Mesenchymal stem cell (in vitro differentiated cells and primary cell): ENCODE measurements around the gene MVP.
"Not testable (repeated sequence)": the region's sequence is repeated elsewhere in the genome, so short reads cannot be mapped to it uniquely, and the experiment has no call there.

Experiments used
- DNase-seq: peaks from one replicate; pipeline ENCODE4 v3.0.0-alpha.2; 2013
- H2AFZ ChIP-seq: one replicate; pipeline ENCODE4 v1.6.1; 2013; ENCODE audit warnings: low read depth, mild to moderate bottlenecking, control low read depth, inconsistent platforms, low read length, moderate library complexity
- H2AK5ac ChIP-seq: 2 replicates; pipeline ENCODE4 v1.6.1; 2013; ENCODE audit warnings: low read length, moderate library complexity, mild to moderate bottlenecking, inconsistent platforms; ENCODE audit not compliant: severe bottlenecking
- H2BK120ac ChIP-seq: one replicate; pipeline ENCODE4 v1.6.1; 2013; ENCODE audit warnings: low read depth, mild to moderate bottlenecking, inconsistent platforms, low read length, moderate library complexity
- H2BK12ac ChIP-seq, 2 experiments: one replicate each; pipeline ENCODE4 v1.6.1; 2013; ENCODE audit warnings: inconsistent platforms in 2 of 2, low read length in 2 of 2, mild to moderate bottlenecking in 2 of 2, moderate library complexity in 2 of 2, control low read depth in 1 of 2
- H2BK15ac ChIP-seq: one replicate; pipeline ENCODE4 v1.6.1; 2013; ENCODE audit warnings: mild to moderate bottlenecking, low read depth, inconsistent platforms; ENCODE audit not compliant: poor library complexity, severe bottlenecking
- H2BK5ac ChIP-seq: 2 replicates; pipeline ENCODE4 v1.6.1; 2013; ENCODE audit warnings: low read depth, mild to moderate bottlenecking, low read length, control low read depth, inconsistent platforms; ENCODE audit not compliant: poor library complexity, severe bottlenecking
- H3K14ac ChIP-seq, 2 experiments: one replicate each; pipeline ENCODE4 v1.6.1; 2013; ENCODE audit warnings: inconsistent platforms in 2 of 2, low read length in 2 of 2, control low read depth in 1 of 2, mild to moderate bottlenecking in 1 of 2, moderate library complexity in 1 of 2
- H3K18ac ChIP-seq, 2 experiments: one replicate each; pipeline ENCODE4 v1.6.1; 2013; ENCODE audit warnings: inconsistent platforms in 2 of 2, low read length in 2 of 2, control low read depth in 1 of 2, low read depth in 1 of 2, mild to moderate bottlenecking in 1 of 2
- H3K23ac ChIP-seq, 2 experiments: one replicate each; pipeline ENCODE4 v1.6.1; 2013; ENCODE audit warnings: inconsistent platforms in 2 of 2, low read length in 2 of 2, mild to moderate bottlenecking in 2 of 2, moderate library complexity in 2 of 2, control low read depth in 1 of 2
- H3K27ac ChIP-seq: 2 replicates; pipeline ENCODE4 v1.5.1; 2013; ENCODE audit warnings: mild to moderate bottlenecking, moderate library complexity, low read length, control low read depth, inconsistent platforms; ENCODE audit not compliant: poor library complexity, severe bottlenecking
- H3K27me3 ChIP-seq, 2 experiments: 2 replicates each; pipeline versions ENCODE4 v1.6.1 to v1.7.0; 2013; ENCODE audit warnings: low read length in 2 of 2, mild to moderate bottlenecking in 2 of 2, moderate library complexity in 2 of 2, control low read depth in 1 of 2, inconsistent platforms in 1 of 2; ENCODE audit not compliant: control insufficient read depth in 1 of 2, insufficient read depth in 1 of 2
- H3K36me3 ChIP-seq, 2 experiments: 2 replicates each; pipeline versions ENCODE4 v1.6.1 to v1.7.0; 2013; ENCODE audit warnings: low read length in 2 of 2, control low read depth in 1 of 2, inconsistent platforms in 1 of 2, low read depth in 1 of 2, mild to moderate bottlenecking in 1 of 2; ENCODE audit not compliant: insufficient read depth in 2 of 2, control insufficient read depth in 1 of 2
- H3K4ac ChIP-seq, 2 experiments: one replicate each; pipeline ENCODE4 v1.6.1; 2013; ENCODE audit warnings: inconsistent platforms in 2 of 2, low read length in 2 of 2, mild to moderate bottlenecking in 2 of 2, moderate library complexity in 2 of 2, control low read depth in 1 of 2, low read depth in 1 of 2
- H3K4me1 ChIP-seq: 2 replicates; pipeline ENCODE4 v1.6.1; 2013; ENCODE audit warnings: low read depth, low read length, control low read depth; ENCODE audit not compliant: control insufficient read depth, insufficient read depth
- H3K4me2 ChIP-seq: 2 replicates; pipeline ENCODE4 v1.6.1; 2013; ENCODE audit warnings: low read length, mild to moderate bottlenecking, inconsistent platforms; ENCODE audit not compliant: poor library complexity, severe bottlenecking
- H3K4me3 ChIP-seq, 2 experiments: 2 replicates each; pipeline versions ENCODE4 v1.5.1 to v1.7.0; 2013; ENCODE audit warnings: low read length in 2 of 2, mild to moderate bottlenecking in 2 of 2, control low read depth in 1 of 2, low read depth in 1 of 2; ENCODE audit not compliant: insufficient read depth in 1 of 2
- H3K79me1 ChIP-seq: replicated peaks from 2 replicates; pipeline ENCODE4 v1.6.1; 2013; ENCODE audit warnings: mild to moderate bottlenecking, control low read depth, low read length, inconsistent platforms; ENCODE audit not compliant: poor library complexity, severe bottlenecking
- H3K9ac ChIP-seq: 2 replicates; pipeline ENCODE4 v1.7.0; 2013; ENCODE audit warnings: mild to moderate bottlenecking, low read length, moderate library complexity
- H3K9me3 ChIP-seq: 2 replicates; pipeline ENCODE4 v1.7.0; 2013; ENCODE audit warnings: mild to moderate bottlenecking, low read length; ENCODE audit not compliant: control insufficient read depth
- H4K8ac ChIP-seq: one replicate; pipeline ENCODE4 v1.6.1; 2013; ENCODE audit warnings: inconsistent platforms, mild to moderate bottlenecking, low read length, moderate library complexity
- H4K91ac ChIP-seq: one replicate; pipeline ENCODE4 v1.6.1; 2013; ENCODE audit warnings: mild to moderate bottlenecking, low read length, inconsistent platforms
- WGBS: methylation state at CpG from one replicate; pipeline ENCODE4 v1.1.7; 2013; ENCODE audit warnings: mixed read lengths; 5-methylcytosine and 5-hydroxymethylcytosine counted together

MVP gene

DNA sequence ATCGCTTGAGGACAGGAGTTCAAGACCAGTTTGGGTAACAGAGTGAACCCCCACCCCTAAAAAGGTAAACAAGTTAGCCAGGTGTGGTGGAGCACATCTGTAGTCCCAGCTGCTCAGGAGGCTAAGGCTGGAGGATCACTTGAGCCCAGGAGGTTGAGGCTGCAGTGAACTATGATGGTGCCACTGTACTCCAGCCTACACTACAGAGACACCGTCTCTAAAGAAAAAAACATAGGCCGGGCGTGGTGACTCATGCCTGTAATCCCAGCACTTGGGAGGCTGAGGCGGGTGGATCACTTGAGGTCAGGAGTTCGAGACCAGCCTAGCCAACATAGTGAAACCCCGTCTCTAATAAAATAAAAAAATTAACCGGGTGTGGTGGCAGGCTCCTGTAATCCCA, 48.8 kb downstream of the MVP start:
- H4K91ac ChIP-seq, H2BK5ac ChIP-seq, H2BK15ac ChIP-seq, H3K79me1 ChIP-seq, H2AFZ ChIP-seq, H3K18ac ChIP-seq, H3K27me3 ChIP-seq, H3K14ac ChIP-seq, H3K4me3 ChIP-seq, H3K9ac ChIP-seq, H2BK120ac ChIP-seq, H4K8ac ChIP-seq, H3K23ac ChIP-seq, H2BK12ac ChIP-seq, H3K4me1 ChIP-seq, H3K27ac ChIP-seq, H3K4ac ChIP-seq, DNase-seq, H2AK5ac ChIP-seq, H3K9me3 ChIP-seq, H3K4me2 ChIP-seq: not testable (repeated sequence)
- WGBS = 80% methylated on average over 8 of the region's 8 CpGs
- peaks cover 0 to 27% of the 10 kb centered on the region in 2 experiments for H3K36me3 ChIP-seq

DNA sequence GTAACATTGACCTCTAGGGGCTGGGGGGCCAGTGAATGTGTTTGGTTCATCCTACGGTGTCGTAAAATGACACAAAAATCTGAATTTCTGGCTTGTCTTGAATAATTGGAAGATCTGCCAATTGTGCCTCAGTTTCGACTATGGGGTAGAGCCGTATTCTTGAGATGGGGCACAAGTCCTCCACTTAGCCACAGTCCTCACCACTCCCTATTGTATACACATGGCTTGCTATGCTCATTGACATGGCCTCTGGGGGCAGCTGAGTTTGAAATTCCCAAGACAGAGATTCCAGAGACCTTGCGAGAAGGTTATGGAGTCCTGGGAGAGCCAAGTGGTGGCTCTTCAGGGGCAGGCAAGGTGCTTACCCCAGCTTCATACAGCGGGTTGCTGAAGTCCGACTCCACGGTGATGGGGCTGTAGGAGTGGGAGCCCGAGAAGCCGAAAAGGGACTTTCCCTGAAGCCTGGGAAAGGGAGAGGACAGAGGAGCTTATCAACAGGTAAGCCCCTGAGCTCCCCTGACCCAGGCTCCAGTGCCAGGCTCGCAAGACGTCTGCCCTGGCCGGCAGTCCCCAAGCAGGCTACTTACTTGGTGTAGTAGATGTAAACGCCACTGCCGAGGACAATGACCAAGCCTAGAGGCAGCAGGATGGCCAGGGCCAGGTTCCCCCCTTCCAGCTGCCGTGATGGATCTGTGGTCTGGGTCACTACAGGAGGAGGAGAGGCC, 51.7 kb downstream of the MVP start:
- 98% methylated on average over 13 of the region's 16 CpGs for WGBS
- Histone ChIP-seq H3K27ac (no peak overlapping the region), H3K4me2 (no peak overlapping the region)

DNA sequence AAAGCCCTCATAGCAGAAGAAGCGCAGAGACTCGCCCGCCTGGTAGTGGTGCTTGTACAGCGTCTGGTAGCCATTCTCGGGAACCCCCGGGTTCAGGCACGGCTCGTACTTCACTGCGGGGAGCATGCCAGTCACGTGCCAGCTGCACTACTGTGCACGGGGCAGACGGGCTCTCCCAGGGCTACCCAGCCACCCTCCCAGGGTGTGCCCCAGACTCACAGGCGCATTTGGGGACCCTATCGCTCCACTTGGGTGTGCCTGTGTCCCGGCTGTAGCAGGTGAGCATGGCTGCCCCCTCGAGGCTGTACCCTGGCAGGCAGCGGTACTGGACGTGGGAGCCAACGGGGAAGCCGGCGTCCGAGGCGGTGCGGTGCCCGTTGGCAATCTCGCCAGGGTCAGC, 53.1 kb downstream of the MVP start:
- Histone ChIP-seq H3K27me3 (peaks cover 24 to 41% of the 10 kb centered on the region in 2 experiments), H2BK5ac (no peak overlapping the region), H3K9ac (no peak overlapping the region), H2BK12ac (no peak overlapping the region), H2BK15ac (no peak overlapping the region), H3K9me3 (peaks cover 5% of the 10 kb centered on the region), H3K36me3 (peaks cover 0 to 41% of the 10 kb centered on the region in 2 experiments), H3K4ac (no peak overlapping the region), H3K23ac (no peak overlapping the region), H3K4me1 (peaks cover 2% of the 10 kb centered on the region), H2AFZ (no peak overlapping the region), H2BK120ac (no peak overlapping the region), H4K91ac (no peak overlapping the region), H3K4me3 (no peak overlapping the region), H3K27ac (no peak overlapping the region), H2AK5ac (no peak overlapping the region), H3K79me1 (no peaks in the 10 kb centered on the region), H4K8ac (no peak overlapping the region), H3K14ac (no peak overlapping the region), H3K18ac (no peak overlapping the region), H3K4me2 (no peak overlapping the region)
- 95% methylated on average over 26 of the region's 26 CpGs for WGBS
- DNase-seq = no peak

More for the DNA sequence above, 51.7 kb downstream of the MVP start:
- Histone ChIP-seq H4K8ac (no peak overlapping the region), H3K27me3 (peaks cover 13 to 28% of the 10 kb centered on the region in 2 experiments), H3K4ac (no peak overlapping the region), H3K9ac (no peak overlapping the region), H3K36me3 (peaks cover 0 to 34% of the 10 kb centered on the region in 2 experiments), H2BK120ac (no peak overlapping the region), H2BK12ac (no peak overlapping the region), H2BK5ac (no peak overlapping the region), H3K79me1 (no peaks in the 10 kb centered on the region), H3K9me3 (no peaks in the 10 kb centered on the region), H2AK5ac (no peak overlapping the region), H3K4me1 (peaks cover 2% of the 10 kb centered on the region), H4K91ac (no peak overlapping the region), H3K4me3 (no peak overlapping the region), H3K14ac (no peak overlapping the region), H3K23ac (no peak overlapping the region), H2BK15ac (no peak overlapping the region), H3K18ac (no peak overlapping the region), H2AFZ (no peak overlapping the region)
- DNase-seq = no peak

DNA sequence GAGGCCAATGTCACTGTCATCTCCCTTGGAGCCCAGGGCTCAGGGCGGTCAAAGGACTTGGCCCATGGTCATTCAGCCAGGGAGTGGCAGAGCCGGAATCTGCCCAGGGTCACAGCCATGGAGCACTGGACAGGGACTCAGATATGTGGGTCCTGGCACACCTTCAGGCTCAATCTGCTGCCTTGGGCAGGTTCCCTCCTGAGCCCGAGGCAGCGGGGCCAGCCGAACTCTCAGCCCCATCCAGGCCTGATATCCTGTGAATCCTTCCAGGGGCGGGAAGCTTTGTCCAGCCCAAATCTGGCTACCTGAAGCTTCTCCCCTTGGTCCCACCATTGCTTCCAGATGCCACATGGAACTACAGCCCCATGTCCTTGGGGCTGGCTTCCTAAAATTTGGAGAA, 54.9 kb downstream of the MVP start:
- Histone ChIP-seq H2BK15ac (no peak overlapping the region), H3K9ac (no peak overlapping the region)

More for the DNA sequence above, 54.9 kb downstream of the MVP start:
- Histone ChIP-seq H4K8ac (no peak overlapping the region), H3K27ac (no peak overlapping the region), H2AFZ (no peak overlapping the region), H3K18ac (no peak overlapping the region), H3K4ac (no peak overlapping the region), H3K14ac (no peak overlapping the region), H2BK5ac (no peak overlapping the region), H3K36me3 (peaks cover 0 to 49% of the 10 kb centered on the region in 2 experiments), H3K79me1 (no peaks in the 10 kb centered on the region), H3K4me3 (no peak overlapping the region), H2BK12ac (no peak overlapping the region), H2BK120ac (no peak overlapping the region), H2AK5ac (no peak overlapping the region), H3K23ac (no peak overlapping the region), H3K4me1 (peaks cover 2% of the 10 kb centered on the region), H3K27me3 (peaks cover 24 to 47% of the 10 kb centered on the region in 2 experiments), H3K4me2 (no peak overlapping the region), H3K9me3 (peaks cover 5% of the 10 kb centered on the region), H4K91ac (no peak overlapping the region)
- WGBS = 95% methylated on average over 6 of the region's 6 CpGs
- DNase-seq = no peak
